ENCODE data around the gene AQP12B.
A peak's percentile ranks its signal among the peaks of the same experiment; 100 is the strongest.
"Not testable (repeated sequence)": the region's sequence is repeated elsewhere in the genome, so short reads cannot be mapped to it uniquely, and the experiment has no call there.

Gene AQP12B

GRCh38 chr2:240682431-240683224, at the start of gene AQP12B:
TSS of gene AQP12B (minus strand) at chr2:240682885. CDS start at chr2:240682837, 48 bp downstream.
- H3K27me3 ChIP-seq (replicated peaks; ENCODE audit: control insufficient read depth, insufficient read depth, low read length); H3K36me3 ChIP-seq (ENCODE audit: control insufficient read depth, insufficient read depth, low read length, severe bottlenecking); H3K9me3 ChIP-seq (ENCODE audit: control insufficient read depth, low read length); H3K9ac ChIP-seq (ENCODE audit: low read length); H3K4me3 ChIP-seq (ENCODE audit: low read length); H3K4me1 ChIP-seq (ENCODE audit: control insufficient read depth, insufficient read depth, low read length); DNase-seq (ENCODE audit: low read depth): not testable (repeated sequence)

- Histone ChIP-seq H3K9me3 (ENCODE audit: control insufficient read depth, low read length) (no peaks in the 10 kb centered on the region), H3K27me3 (replicated peaks; ENCODE audit: control insufficient read depth, insufficient read depth, low read length) (peaks cover 41% of the 10 kb centered on the region), H3K36me3 (ENCODE audit: control insufficient read depth, insufficient read depth, low read length, severe bottlenecking) (no peaks in the 10 kb centered on the region), H3K4me3 (ENCODE audit: low read length) (no peak overlapping the region), H3K9ac (ENCODE audit: low read length) (no peak overlapping the region), H3K4me1 (ENCODE audit: control insufficient read depth, insufficient read depth, low read length) (no peaks in the 10 kb centered on the region)
- DNase-seq (ENCODE audit: low read depth) = no peak
Observed at GRCh38 chr2:240732184-240732583, 49.5 kb upstream of the AQP12B start.

- H3K4me1 ChIP-seq (ENCODE audit: control insufficient read depth, insufficient read depth, low read length) = no peaks in the 10 kb centered on the region
- no peaks in the 10 kb centered on the region for H3K36me3 ChIP-seq (ENCODE audit: control insufficient read depth, insufficient read depth, low read length, severe bottlenecking)
- H3K27me3 ChIP-seq (replicated peaks; ENCODE audit: control insufficient read depth, insufficient read depth, low read length) = peaks cover 32% of the 10 kb centered on the region
- peak; percentile 52 for DNase-seq (ENCODE audit: low read depth)
- no peak overlapping the region for H3K9ac ChIP-seq (ENCODE audit: low read length)
- no peak overlapping the region for H3K4me3 ChIP-seq (ENCODE audit: low read length)
- no peaks in the 10 kb centered on the region for H3K9me3 ChIP-seq (ENCODE audit: control insufficient read depth, low read length)
Observed at GRCh38 chr2:240731178-240731545, 48.5 kb upstream of the AQP12B start.

GRCh38 chr2:240730501-240731177, 48.0 kb upstream of the AQP12B start:
- Histone ChIP-seq H3K9me3 (ENCODE audit: control insufficient read depth, low read length) (no peaks in the 10 kb centered on the region), H3K4me1 (ENCODE audit: control insufficient read depth, insufficient read depth, low read length) (no peaks in the 10 kb centered on the region), H3K9ac (ENCODE audit: low read length) (no peak overlapping the region), H3K4me3 (ENCODE audit: low read length) (no peak overlapping the region), H3K36me3 (ENCODE audit: control insufficient read depth, insufficient read depth, low read length, severe bottlenecking) (no peaks in the 10 kb centered on the region), H3K27me3 (replicated peaks; ENCODE audit: control insufficient read depth, insufficient read depth, low read length) (peaks cover 34% of the 10 kb centered on the region)
- no peak for DNase-seq (ENCODE audit: low read depth)

GRCh38 chr2:240728827-240729226, 46.1 kb upstream of the AQP12B start:
- Histone ChIP-seq H3K9me3 (ENCODE audit: control insufficient read depth, low read length) (no peaks in the 10 kb centered on the region), H3K27me3 (replicated peaks; ENCODE audit: control insufficient read depth, insufficient read depth, low read length) (peaks cover 30% of the 10 kb centered on the region), H3K9ac (ENCODE audit: low read length) (no peak overlapping the region)

GRCh38 chr2:240728361-240728760, 45.7 kb upstream of the AQP12B start:
- Histone ChIP-seq H3K9ac (ENCODE audit: low read length) (no peak overlapping the region), H3K4me1 (ENCODE audit: control insufficient read depth, insufficient read depth, low read length) (no peaks in the 10 kb centered on the region), H3K4me3 (ENCODE audit: low read length) (no peak overlapping the region), H3K36me3 (ENCODE audit: control insufficient read depth, insufficient read depth, low read length, severe bottlenecking) (no peaks in the 10 kb centered on the region), H3K27me3 (replicated peaks; ENCODE audit: control insufficient read depth, insufficient read depth, low read length) (peaks cover 25% of the 10 kb centered on the region), H3K9me3 (ENCODE audit: control insufficient read depth, low read length) (no peaks in the 10 kb centered on the region)
- no peak for DNase-seq (ENCODE audit: low read depth)

More at GRCh38 chr2:240728827-240729226, 46.1 kb upstream of the AQP12B start:
- H3K4me1 ChIP-seq (ENCODE audit: control insufficient read depth, insufficient read depth, low read length) = no peaks in the 10 kb centered on the region
- no peak overlapping the region for H3K4me3 ChIP-seq (ENCODE audit: low read length)
- no peaks in the 10 kb centered on the region for H3K36me3 ChIP-seq (ENCODE audit: control insufficient read depth, insufficient read depth, low read length, severe bottlenecking)
- DNase-seq (ENCODE audit: low read depth) = peak; percentile 14

- no peak overlapping the region for H3K4me3 ChIP-seq (ENCODE audit: low read length)
- H3K9ac ChIP-seq (ENCODE audit: low read length) = no peak overlapping the region
- H3K27me3 ChIP-seq (replicated peaks; ENCODE audit: control insufficient read depth, insufficient read depth, low read length) = peaks cover 21% of the 10 kb centered on the region
- no peaks in the 10 kb centered on the region for H3K9me3 ChIP-seq (ENCODE audit: control insufficient read depth, low read length)
- DNase-seq (ENCODE audit: low read depth) = no peak
- H3K4me1 ChIP-seq (ENCODE audit: control insufficient read depth, insufficient read depth, low read length) = no peaks in the 10 kb centered on the region
- no peaks in the 10 kb centered on the region for H3K36me3 ChIP-seq (ENCODE audit: control insufficient read depth, insufficient read depth, low read length, severe bottlenecking)
Observed at GRCh38 chr2:240727913-240728312, 45.2 kb upstream of the AQP12B start.

- Histone ChIP-seq H3K9me3 (ENCODE audit: control insufficient read depth, low read length) (no peaks in the 10 kb centered on the region), H3K4me3 (ENCODE audit: low read length) (no peak overlapping the region), H3K4me1 (ENCODE audit: control insufficient read depth, insufficient read depth, low read length) (no peaks in the 10 kb centered on the region), H3K9ac (ENCODE audit: low read length) (no peak overlapping the region), H3K36me3 (ENCODE audit: control insufficient read depth, insufficient read depth, low read length, severe bottlenecking) (no peaks in the 10 kb centered on the region), H3K27me3 (replicated peaks; ENCODE audit: control insufficient read depth, insufficient read depth, low read length) (peaks cover 20% of the 10 kb centered on the region)
- DNase-seq (ENCODE audit: low read depth) = no peak
Observed at GRCh38 chr2:240727439-240727838, 44.8 kb upstream of the AQP12B start.

GRCh38 chr2:240726876-240727275, 44.2 kb upstream of the AQP12B start:
- DNase-seq (ENCODE audit: low read depth) = no peak
- H3K4me3 ChIP-seq (ENCODE audit: low read length) = no peak overlapping the region
- no peaks in the 10 kb centered on the region for H3K4me1 ChIP-seq (ENCODE audit: control insufficient read depth, insufficient read depth, low read length)
- H3K27me3 ChIP-seq (replicated peaks; ENCODE audit: control insufficient read depth, insufficient read depth, low read length) = peaks cover 24% of the 10 kb centered on the region
- H3K9me3 ChIP-seq (ENCODE audit: control insufficient read depth, low read length) = no peaks in the 10 kb centered on the region
- H3K36me3 ChIP-seq (ENCODE audit: control insufficient read depth, insufficient read depth, low read length, severe bottlenecking) = no peaks in the 10 kb centered on the region
- no peak overlapping the region for H3K9ac ChIP-seq (ENCODE audit: low read length)

- Histone ChIP-seq H3K4me3 (ENCODE audit: low read length) (no peak overlapping the region), H3K36me3 (ENCODE audit: control insufficient read depth, insufficient read depth, low read length, severe bottlenecking) (no peaks in the 10 kb centered on the region), H3K9me3 (ENCODE audit: control insufficient read depth, low read length) (no peaks in the 10 kb centered on the region), H3K27me3 (replicated peaks; ENCODE audit: control insufficient read depth, insufficient read depth, low read length) (peaks cover 32% of the 10 kb centered on the region), H3K4me1 (ENCODE audit: control insufficient read depth, insufficient read depth, low read length) (no peaks in the 10 kb centered on the region), H3K9ac (ENCODE audit: low read length) (no peak overlapping the region)
- DNase-seq (ENCODE audit: low read depth) = no peak
Observed at GRCh38 chr2:240725671-240726070, 43.0 kb upstream of the AQP12B start.

- Histone ChIP-seq H3K4me3 (ENCODE audit: low read length) (no peak overlapping the region), H3K4me1 (ENCODE audit: control insufficient read depth, insufficient read depth, low read length) (no peaks in the 10 kb centered on the region), H3K27me3 (replicated peaks; ENCODE audit: control insufficient read depth, insufficient read depth, low read length) (peaks cover 36% of the 10 kb centered on the region), H3K36me3 (ENCODE audit: control insufficient read depth, insufficient read depth, low read length, severe bottlenecking) (no peaks in the 10 kb centered on the region), H3K9ac (ENCODE audit: low read length) (no peak overlapping the region), H3K9me3 (ENCODE audit: control insufficient read depth, low read length) (no peaks in the 10 kb centered on the region)
- DNase-seq (ENCODE audit: low read depth) = no peak
Observed at GRCh38 chr2:240725266-240725665, 42.6 kb upstream of the AQP12B start.

Measured in adipocyte (in vitro differentiated cells).